GM12878 (cell line): ENCODE results near the gene AMPD3. TPM values are rescaled to one million over a fixed set of nuclear protein-coding genes. Genes with fewer than 3 reads are reported as not detected.

Experiments used
- ATAC-seq: fragments of 200-7000 bp; cut with Tn5 transposase; 3 replicates; pipeline ENCODE4 v1.9.1; 2020; ENCODE audit warnings: mild to moderate bottlenecking, moderate library complexity
- BruUV-seq: library from RNA; stranded (reverse); fragments of 400-500 nt; replicated peaks from 2 replicates; lab custom pipeline; 2021; lab: Mats Ljungman, UMichigan
- CTCF ChIA-PET: fragments of 300-600 bp; sonication (Branson Sonifier 250); formaldehyde crosslinking; extraction: SDS; loops from one replicate; lab custom pipeline; 2021; ENCODE audit warnings: inconsistent platforms; lab: Yijun Ruan, JAX
- POLR2A ChIA-PET: fragments of 350-600 bp; formaldehyde crosslinking; extraction: SDS; loops from one replicate; lab custom pipeline; 2021; ENCODE audit warnings: inconsistent platforms; lab: Charles Lee
- RAD21 ChIA-PET: fragments of 300-600 bp; sonication (Branson Sonifier 250); formaldehyde crosslinking; loops from one replicate; lab custom pipeline; 2023; ENCODE audit warnings: antibody characterized with exemption; ENCODE audit not compliant: unreplicated experiment; lab: Charles Lee
- SMC1A ChIA-PET: fragments of 300-600 bp; sonication (Branson Sonifier 250); formaldehyde crosslinking; loops from one replicate; lab custom pipeline; 2023; ENCODE audit not compliant: unreplicated experiment, uncharacterized antibody; lab: Charles Lee
- DNase-seq: peaks from one replicate; pipeline ENCODE4 v3.0.0-alpha.2; 2011; ENCODE audit warnings: low read depth, low spot score
- FAIRE-seq: peaks from 3 replicates; lab custom pipeline; 2011; peaks lifted over from hg19 to GRCh38; lab: Jason Lieb, UNC
- H2AFZ ChIP-seq: 2 replicates; pipeline ENCODE4 v1.6.0; 2011; ENCODE audit warnings: low read depth, low read length, control low read depth; ENCODE audit not compliant: control insufficient read depth
- H3K27ac ChIP-seq: 2 replicates; pipeline ENCODE4 v1.5.1; 2011; ENCODE audit warnings: control low read depth; ENCODE audit not compliant: control insufficient read depth, insufficient read depth
- H3K27me3 ChIP-seq, 2 experiments: replicated peaks in 1 of 2; 2 replicates each; pipeline versions ENCODE4 v1.6.0 to v1.6.1; 2011; ENCODE audit warnings: low read length in 1 of 2; ENCODE audit not compliant: control insufficient read depth in 2 of 2, insufficient read depth in 2 of 2
- H3K36me3 ChIP-seq, 2 experiments: 2 replicates each; pipeline ENCODE4 v1.5.1; 2011; ENCODE audit warnings: low read length in 1 of 2; ENCODE audit not compliant: control insufficient read depth in 2 of 2, insufficient read depth in 2 of 2
- H3K4me1 ChIP-seq: 2 replicates; pipeline ENCODE4 v1.6.1; 2011; ENCODE audit warnings: mild to moderate bottlenecking, low read length, moderate library complexity, mixed read lengths; ENCODE audit not compliant: control insufficient read depth, insufficient read depth
- H3K4me2 ChIP-seq: 2 replicates; pipeline ENCODE4 v1.6.0; 2011; ENCODE audit warnings: control low read depth; ENCODE audit not compliant: control insufficient read depth, insufficient read depth
- H3K4me3 ChIP-seq: fragments of 200-600 bp; sonication (generic); 2 replicates; pipeline ENCODE4 v1.5.1; 2016
- H3K79me2 ChIP-seq: 2 replicates; pipeline ENCODE4 v1.6.0; 2011; ENCODE audit warnings: low read length; ENCODE audit not compliant: control insufficient read depth, insufficient read depth
- H3K9ac ChIP-seq: 2 replicates; pipeline ENCODE4 v1.8.0; 2011; ENCODE audit warnings: low read length, control low read depth, mixed read lengths; ENCODE audit not compliant: control insufficient read depth, insufficient read depth
- H3K9me3 ChIP-seq: replicated peaks from 3 replicates; pipeline ENCODE4 v1.5.1; 2011; ENCODE audit warnings: mild to moderate bottlenecking, low read length; ENCODE audit not compliant: control insufficient read depth, insufficient read depth
- H4K20me1 ChIP-seq: 2 replicates; pipeline ENCODE4 v1.6.0; 2011; ENCODE audit not compliant: control insufficient read depth, insufficient read depth
- CEBPZ ChIP-seq: fragments of 150-350 bp; IDR thresholded peaks from 2 replicates; pipeline ENCODE4 v1.6.1; 2016; ENCODE audit warnings: low read depth, low read length
- ESRRA ChIP-seq: IDR thresholded peaks from 2 replicates; pipeline ENCODE4 v1.6.1; 2012; ENCODE audit warnings: mild to moderate bottlenecking, low read length, improper control_type of control experiment
- HCFC1 ChIP-seq: fragments of 150-350 bp; IDR thresholded peaks from 2 replicates; pipeline ENCODE4 v1.6.1; 2014; ENCODE audit warnings: low read length
- IRF5 ChIP-seq: fragments of 450-650 bp; IDR thresholded peaks from 2 replicates; pipeline ENCODE4 v1.6.1; 2017; ENCODE audit warnings: borderline replicate concordance
- POLR2AphosphoS2 ChIP-seq: IDR thresholded peaks from 2 replicates; pipeline ENCODE4 v1.6.1; 2011; ENCODE audit warnings: low read depth, mild to moderate bottlenecking, low read length, improper control_type of control experiment, moderate library complexity
- RB1 ChIP-seq: fragments of 450-650 bp; formaldehyde crosslinking; IDR thresholded peaks from 2 replicates; pipeline ENCODE4 v1.6.1; 2017; ENCODE audit warnings: mild to moderate bottlenecking, borderline replicate concordance
- TCF12 ChIP-seq: IDR thresholded peaks from 2 replicates; pipeline ENCODE4 v1.6.1; 2011; ENCODE audit warnings: low read depth, mild to moderate bottlenecking, low read length
- ZNF622 ChIP-seq: fragments of 450-650 bp; IDR thresholded peaks from 2 replicates; pipeline ENCODE4 v1.6.1; 2017; ENCODE audit warnings: mild to moderate bottlenecking, inconsistent platforms
- WGBS: methylation state at CpG from one replicate; pipeline ENCODE4 v1.1.6; 2016; ENCODE audit warnings: low lambda C conversion rate; ENCODE audit not compliant: insufficient replicate concordance, insufficient coverage; ENCODE audit errors: missing lambda C conversion rate; 5-methylcytosine and 5-hydroxymethylcytosine counted together
- in situ Hi-C: fragments of 300-500 bp; cut with MboI; formaldehyde crosslinking; loops from 9 replicates; pipeline ENCODE4 v1.14.3; 2018; ENCODE audit warnings: mixed read lengths
- intact Hi-C: fragments of 100-400 bp; cut with micrococcal nuclease; formaldehyde crosslinking; loops from one replicate; pipeline ENCODE4 v1.14.2; 2022; ENCODE audit not compliant: unreplicated experiment
- polyA plus RNA-seq, 11 experiments: library from polyadenylated mRNA; depleted of rRNA in 4 of 11; unstranded in 6 of 11; stranded (reverse) in 5 of 11; fragments of >200 nt; fragmentation: Nextera tagmentation in 4 of 11; fragmentation: Illumina TruSeq in 1 of 11; extraction: Ambion mirVana in 4 of 11; extraction: Trizol in 1 of 11; gene quantifications; 1 replicate in 1 of 11; 2 replicates in 10 of 11; pipeline versions ENCODE4 v1.2.1 to v1.2.3, GENCODE V29; 2011 to 2016; ENCODE audit warnings: inconsistent platforms in 2 of 11, missing spikeins in 2 of 11, low read depth in 1 of 11
- total RNA-seq, 4 experiments: library from RNA; depleted of rRNA in 3 of 4; stranded (reverse); fragments of >200 nt in 3 of 4; fragmentation: Illumina TruSeq in 1 of 4; extraction: Trizol in 1 of 4; gene quantifications; 2 replicates each; pipeline versions ENCODE4 v1.2.1 to v1.2.3, GENCODE V29; 2013 to 2021

The AMPD3 gene
- total and polyA plus RNA-seq, 10 of the 15 experiments (the other 5 are each of a cell fraction or from before 2014, with no cell fraction given) = 5.6 to 28.6 (median 15.9) TPM

- no peak for TF ChIP-seq IRF5
- no peak for TF ChIP-seq CEBPZ
- TF ChIP-seq TCF12 = no peak
- TF ChIP-seq ZNF622 = no peak
These were observed 47.1 kb downstream of the AMPD3 start (continued) for GRCh38 chr11:10502065-10502680.

- H2AFZ ChIP-seq = no peak overlapping the region
- no peak overlapping the region for H3K9ac ChIP-seq
- SMC1A ChIA-PET = interaction anchor here (1.5 kb wide), 1 partner anchor 44 kb away, joined by 4 read pairs; no protein-coding TSS in a partner anchor
- in situ Hi-C loops = no loop called here
- peaks cover 2 to 8% of the 10 kb centered on the region in 2 experiments; a peak in 3 of 4 replicates for H3K36me3 ChIP-seq
- H3K4me2 ChIP-seq = no peak overlapping the region
- H3K9me3 ChIP-seq = no peaks in the 10 kb centered on the region
- no TSS peak for BruUV-seq
- no peaks in the 10 kb centered on the region for H3K4me1 ChIP-seq
- H3K27me3 ChIP-seq = no peaks in the 10 kb centered on the region
- no peaks in the 10 kb centered on the region for H4K20me1 ChIP-seq
- ATAC-seq (no peak), FAIRE-seq (no peak), DNase-seq (no peak)
- RAD21 ChIA-PET = interaction anchor here (0.6 kb wide), 1 partner anchor 46 kb away, joined by 3 read pairs; no protein-coding TSS in a partner anchor
- POLR2A ChIA-PET = interaction anchor here (0.6 kb wide), 1 partner anchor 26 kb away, joined by 3 read pairs; no protein-coding TSS in a partner anchor
- H3K27ac ChIP-seq = no peak overlapping the region
- no peaks in the 10 kb centered on the region for H3K79me2 ChIP-seq
- CTCF ChIA-PET = interaction anchor here (1.0 kb wide), 1 partner anchor 89 kb away, joined by 4 read pairs; no protein-coding TSS in a partner anchor
- WGBS = 69% methylated on average over 3 of the region's 3 CpGs
- no peak overlapping the region for H3K4me3 ChIP-seq
- intact Hi-C loops = no loop called here
- TF ChIP-seq ESRRA (no peak), IRF5 (no peak), RB1 (no peak), HCFC1 (no peak), POLR2AphosphoS2 (no peak)
These were observed 47.7 kb downstream of the AMPD3 start for GRCh38 chr11:10502770-10503169.
